HG02678 (cell line): ENCODE data around the gene PAX5.

Experiments used
- ATAC-seq: cut with Tn5 transposase; IDR thresholded peaks from one replicate; pipeline ENCODE4 v1.9.1; 2021; ENCODE audit warnings: mild to moderate bottlenecking, moderate library complexity; ENCODE audit not compliant: unreplicated experiment

PAX5 gene

DNA sequence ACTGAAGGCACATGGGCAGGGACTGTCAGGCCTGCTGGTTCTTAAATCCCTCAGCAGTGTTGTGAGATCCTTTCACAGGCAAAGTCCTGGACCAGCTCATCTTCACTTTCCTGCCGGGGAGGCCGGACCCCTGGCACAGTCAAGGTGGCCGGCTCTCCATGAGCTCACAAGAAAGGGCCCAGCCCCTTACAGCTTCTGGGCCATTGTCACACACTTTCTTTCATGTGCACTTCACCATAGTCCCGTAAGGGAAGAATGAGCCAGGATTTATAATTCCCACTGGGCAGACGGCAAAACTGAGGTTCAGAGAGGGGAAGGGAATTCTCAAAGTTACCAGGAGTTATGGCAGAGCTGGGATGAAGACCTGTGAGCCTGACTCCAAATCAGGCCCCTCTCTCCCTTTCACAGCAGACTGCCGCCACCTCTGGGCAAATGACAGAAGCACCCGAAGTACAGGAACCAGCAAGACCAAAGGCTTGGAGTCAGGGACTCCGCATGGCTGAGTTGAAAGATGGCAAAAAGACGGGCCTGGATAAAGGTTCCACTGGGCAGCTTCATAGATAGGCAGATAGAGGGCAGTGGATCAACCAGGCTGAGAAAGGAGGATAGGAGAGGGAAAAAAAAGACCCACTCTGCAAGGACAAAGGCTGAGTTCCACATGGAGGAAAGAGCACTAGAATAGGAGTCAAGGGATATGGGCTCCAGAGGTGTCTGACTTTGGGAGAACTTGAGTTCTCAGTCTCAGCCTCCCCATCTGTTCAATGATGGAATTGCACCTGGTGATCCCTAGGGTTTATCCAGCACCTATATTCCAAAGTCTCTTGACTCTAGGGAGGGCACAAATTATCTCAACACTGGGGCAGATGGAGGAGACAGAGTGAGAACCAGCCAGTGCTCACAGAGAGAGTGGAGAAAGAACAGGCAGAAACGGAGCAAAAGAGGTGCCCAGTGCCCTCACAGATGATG is 128.7 kb downstream of the PAX5 start:
- no peak for ATAC-seq

DNA sequence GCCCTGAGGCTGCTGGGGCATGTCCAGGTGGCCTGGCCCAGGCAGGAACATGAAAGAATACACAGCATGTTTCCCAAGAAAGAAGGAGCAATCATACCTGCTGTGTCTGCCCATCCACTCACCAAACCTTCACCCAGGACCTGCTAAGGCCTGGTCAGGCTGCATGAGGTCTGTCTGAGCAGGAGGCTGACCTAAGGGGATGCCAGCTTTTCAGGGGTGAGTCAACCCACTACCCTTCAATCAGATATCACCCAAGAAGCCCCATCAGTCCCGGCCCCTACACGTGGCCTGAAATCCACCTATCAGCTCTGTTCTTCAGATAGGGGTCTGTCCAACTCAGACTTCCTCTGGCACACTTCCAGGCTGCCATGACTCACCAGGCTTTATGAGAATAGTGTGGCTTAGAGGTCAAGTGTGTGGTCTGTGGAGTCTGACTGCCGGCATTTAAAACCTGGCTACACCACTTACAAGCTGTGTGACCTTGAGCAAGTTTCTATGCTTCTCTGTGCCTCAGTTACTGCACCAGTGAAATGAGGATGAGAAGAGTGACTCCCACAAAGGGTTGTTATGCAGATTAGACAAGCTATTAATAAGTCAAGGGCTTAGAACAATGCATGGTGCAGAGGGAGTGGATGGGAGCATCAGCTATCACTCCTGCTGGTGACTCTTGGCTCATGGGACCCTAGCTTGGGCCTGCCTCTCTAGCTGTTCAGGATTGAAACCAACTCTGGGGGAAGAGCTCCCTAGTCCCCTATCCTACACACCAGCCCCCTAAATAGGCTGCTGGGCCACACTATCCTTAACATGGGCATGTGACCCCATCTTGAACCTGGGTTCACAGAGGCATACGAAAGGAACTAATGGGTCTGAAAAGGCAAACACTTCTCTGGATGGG is 130.3 kb downstream of the PAX5 start:
- peak; percentile 75 for ATAC-seq

DNA sequence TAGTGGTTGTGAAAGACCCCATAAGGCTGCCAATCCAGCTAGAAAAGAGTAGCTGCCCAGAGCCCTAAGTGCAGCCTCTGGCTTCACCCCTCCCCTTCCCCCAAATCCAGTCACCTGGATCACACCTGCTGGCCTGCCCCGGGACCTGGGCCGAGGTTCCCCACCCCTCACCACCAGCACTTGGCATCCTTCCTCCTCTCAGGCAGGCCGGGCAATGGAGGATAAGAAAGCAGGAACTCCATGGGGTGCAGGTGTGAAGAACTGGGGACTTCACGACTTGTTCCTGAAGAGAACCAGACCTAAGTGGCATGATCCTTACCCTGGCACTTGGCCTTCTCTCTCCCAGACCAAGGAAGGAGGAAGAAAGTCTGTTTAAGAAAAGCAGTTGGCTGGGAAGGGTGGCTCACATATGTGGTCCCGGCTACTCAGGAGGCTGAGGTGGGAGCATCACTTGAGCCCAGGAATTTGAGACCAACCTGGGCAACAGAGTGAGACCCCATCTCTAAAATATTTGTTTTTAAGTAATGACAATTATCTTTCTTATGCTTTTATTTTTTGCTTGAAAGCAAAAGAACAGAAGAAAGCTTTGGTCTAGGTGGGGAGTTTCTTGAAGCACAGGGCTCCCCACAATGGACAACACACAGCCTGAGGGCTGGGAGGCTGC is 131.1 kb downstream of the PAX5 start:
- ATAC-seq = no peak

DNA sequence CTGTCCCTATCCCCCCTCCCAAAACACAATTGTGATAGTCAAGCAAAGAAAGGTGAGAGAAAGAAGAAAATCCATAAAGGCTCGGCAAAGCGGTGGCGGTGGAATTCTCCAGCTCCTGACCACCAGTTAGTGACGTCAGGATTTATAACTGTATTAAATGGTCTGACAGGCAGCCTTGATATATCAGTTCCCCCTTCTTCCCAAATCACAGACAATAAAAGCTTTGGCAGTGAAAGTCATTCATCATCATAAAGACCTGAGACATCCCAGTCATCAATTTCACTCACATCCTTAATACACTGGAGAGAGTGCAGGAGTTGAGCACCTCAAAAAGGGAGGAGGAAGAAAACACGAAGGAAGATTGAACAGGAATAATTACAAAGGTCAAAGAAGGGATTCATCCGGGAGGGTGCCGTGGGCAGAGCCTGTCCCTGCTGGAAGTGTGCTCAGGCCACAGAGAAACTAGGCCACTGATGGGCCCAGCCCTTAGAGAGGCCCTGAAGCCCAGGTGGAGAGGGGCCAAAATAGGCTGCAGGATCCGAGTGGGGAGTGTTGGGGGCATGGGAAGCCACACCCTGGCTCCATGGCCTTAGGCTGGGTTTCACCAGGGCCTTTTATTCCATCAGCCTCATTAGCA is 131.9 kb downstream of the PAX5 start:
- no peak for ATAC-seq

DNA sequence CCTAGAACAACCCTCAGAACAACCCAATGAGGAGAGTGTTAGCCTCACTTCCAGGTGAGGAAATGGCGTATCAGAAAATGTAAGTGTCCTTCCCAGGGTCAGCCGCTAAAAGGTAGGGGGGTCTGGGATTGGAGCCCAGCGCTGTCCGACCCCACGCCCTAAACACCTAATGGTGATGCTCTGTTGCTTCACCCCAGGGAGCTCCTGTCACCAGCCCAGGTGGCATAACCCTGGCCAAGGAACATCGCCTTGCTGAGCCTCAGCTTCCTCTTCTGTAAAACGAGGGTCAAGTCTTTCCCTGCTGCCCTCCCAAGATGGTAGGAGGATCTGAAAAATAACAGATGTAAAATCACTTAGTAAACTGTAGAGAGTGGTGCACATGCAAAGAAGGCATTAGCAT is 132.5 kb downstream of the PAX5 start:
- ATAC-seq = no peak

DNA sequence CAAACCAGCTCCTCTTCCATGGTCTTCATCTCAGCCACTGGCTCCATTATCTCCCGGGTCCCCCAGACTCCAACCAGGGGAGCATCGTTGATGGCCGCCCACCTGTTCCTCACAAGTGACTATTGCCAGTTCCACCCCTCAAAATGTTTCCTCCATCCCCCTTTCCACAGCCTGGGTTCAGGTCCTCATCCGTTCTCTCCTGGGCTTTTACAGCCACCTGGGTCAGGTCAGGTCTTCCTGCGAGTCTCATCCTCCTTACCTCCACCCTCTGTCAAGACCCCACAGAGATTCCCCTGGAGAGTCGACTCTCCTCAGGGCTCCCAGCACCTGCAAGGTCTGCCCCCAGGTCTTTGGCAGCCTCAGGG is 133.2 kb downstream of the PAX5 start:
- no peak for ATAC-seq

DNA sequence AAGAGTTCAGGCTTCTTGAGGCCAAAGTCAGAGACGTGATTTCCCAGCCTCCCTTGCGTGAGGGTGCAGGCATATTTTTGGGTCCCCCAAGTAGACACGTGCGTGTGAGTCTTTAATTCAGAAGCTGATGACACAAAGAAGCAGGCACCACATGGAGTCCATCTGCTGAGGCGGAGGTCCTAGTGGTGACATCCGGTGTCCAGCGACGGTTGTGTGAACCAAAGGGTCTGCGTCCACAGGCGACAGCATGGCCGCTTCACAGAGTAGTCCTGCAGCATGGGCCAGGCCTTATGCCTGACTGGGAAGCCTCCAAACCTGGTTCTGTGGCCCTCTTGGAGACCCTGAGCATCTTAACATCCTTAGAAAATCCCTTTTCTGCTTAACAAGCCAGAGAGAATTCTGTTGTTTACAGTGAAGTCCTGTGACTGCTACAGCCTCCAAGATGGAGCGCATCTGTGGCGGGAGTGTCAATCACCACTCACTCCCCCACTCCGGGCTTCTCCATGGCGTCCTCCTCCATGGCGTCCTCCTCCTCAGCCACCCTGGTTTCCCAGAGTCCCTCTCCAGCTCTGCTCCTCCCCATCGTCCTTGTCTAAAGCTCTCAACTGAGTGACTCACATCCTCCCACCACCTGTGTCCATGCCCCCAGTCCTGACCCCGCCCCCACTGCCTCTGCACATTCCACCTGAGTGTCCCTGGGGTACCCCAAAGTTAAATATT is 133.8 kb downstream of the PAX5 start:
- no peak for ATAC-seq

DNA sequence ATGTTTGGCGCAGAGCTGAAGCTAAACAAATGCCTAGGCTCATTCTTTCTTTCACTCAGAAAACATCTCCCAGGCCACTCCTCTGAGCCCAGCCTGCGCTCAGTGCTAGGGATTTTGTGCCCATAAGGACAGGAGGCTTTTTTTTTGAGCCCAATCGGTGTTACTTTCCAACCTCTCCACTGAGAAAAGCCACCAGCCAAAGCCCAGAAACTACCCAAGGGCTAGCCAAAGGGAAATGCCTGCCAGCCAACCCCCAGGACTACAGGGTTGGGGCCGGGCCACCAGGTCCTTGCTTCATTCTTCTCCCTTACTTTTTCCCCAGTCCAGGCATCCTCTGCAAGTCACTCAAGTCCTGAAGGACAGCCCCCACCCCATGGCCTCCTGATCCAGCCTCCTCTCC is 134.7 kb downstream of the PAX5 start:
- no peak for ATAC-seq

DNA sequence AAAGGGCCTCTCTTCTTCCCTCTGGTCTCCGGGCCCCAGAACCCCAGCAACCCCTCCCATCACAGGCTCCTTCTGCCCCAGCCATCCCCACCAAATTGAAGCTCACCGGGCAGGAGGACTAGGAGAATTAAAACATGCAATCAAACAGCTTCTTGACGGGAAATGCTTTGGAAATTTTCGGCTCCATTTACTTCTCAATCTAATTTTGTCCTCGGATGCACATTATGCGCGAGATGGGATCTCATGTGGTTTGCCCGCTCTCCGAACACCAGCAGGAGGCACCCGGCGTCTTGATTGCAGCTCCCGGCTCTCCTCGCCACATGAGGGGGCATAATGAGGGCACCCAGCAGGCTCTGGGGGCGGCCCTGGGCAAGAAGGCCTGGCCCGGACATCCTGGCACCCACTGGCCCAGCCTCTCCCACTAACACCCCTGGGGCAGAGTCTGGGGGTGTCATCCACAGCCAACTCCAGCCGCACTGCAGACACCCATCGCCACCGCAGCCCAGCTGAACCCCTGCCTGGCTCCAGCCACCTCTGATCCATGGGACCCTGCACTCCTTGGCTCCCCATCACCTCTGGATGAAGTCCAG is 135.5 kb downstream of the PAX5 start:
- no peak for ATAC-seq

DNA sequence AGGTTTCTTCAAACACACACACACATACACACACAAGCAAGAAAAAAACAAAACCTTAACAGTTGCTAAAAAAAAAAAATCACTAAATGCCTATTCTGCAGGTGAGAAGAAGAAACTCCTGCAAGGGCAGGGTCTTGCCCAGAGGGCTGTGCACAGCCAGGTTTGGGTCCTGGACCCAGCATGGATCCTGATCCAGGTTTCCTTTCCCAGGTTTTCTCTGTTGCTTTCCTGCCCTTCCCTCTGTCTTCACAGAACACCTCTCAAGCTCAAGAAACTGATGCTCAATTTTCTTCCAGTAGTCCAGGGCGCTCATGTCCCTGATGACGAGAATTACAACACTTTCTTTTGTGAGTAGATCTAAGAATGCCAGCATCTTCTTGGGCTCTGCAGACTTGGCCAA is 136.6 kb downstream of the PAX5 start:
- no peak for ATAC-seq

DNA sequence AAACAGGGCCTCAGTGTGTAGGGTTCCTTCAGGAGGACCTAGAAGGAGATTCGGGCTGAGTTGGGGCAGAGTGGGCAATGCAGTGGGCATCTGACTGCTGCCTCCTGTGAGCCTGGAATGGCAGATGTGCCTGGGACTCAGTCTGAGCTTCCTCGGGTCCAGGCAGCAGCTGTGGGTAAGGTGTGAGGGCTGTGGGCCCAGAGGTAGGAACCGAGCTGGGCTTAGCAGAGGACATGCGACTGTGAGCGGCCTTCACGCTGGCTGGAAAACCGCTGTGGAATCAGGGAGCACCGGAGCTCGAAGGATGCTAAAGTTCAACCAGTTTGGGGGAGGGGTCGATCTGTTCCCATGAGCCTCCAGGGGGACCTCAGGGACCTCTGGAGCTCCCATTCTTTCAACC is 137.0 kb downstream of the PAX5 start:
- no peak for ATAC-seq

DNA sequence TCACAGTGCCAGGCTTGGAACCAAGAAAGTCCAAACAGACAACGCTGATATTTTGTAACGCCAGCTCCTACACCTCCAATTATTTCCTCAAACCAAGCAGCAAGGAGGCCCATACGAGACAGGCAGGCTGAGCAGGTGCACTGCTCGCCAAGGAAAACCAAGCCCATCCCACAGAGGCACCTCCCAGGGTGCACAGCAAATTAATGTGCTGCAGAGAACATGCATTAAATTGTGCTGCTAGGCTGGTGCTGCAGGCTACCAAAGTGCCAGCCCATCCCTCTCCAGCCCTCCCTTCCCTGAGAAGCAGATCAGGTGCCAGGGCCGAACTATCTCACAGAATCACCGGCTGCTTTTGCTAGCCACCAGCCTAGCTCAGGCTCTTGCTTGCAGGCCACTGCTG is 137.8 kb downstream of the PAX5 start:
- no peak for ATAC-seq

DNA sequence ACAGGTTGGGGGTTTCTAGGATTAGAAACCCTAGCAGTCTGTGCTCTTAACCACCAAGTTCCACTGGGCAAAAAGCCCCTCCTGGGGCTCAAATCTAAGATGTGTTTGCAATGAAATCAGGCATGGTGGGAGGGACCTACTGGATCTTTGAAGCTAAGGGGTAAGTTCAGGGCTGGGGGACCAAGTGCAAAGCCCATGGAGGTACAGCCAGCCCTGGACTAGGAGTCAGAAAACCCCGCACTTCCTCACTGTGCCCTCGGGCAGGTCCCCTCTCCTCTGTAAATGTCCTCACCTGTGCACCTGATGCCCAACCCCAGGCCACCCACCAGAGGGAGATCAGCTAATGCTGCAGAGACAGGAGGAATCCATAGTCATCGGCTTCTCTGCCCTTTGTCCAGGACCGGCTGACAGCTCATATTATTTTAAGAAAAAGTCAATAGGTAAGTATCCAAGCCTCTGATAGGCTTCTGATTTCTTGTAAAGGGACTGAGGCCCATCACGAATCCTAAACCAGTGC is 138.3 kb downstream of the PAX5 start:
- no peak for ATAC-seq

DNA sequence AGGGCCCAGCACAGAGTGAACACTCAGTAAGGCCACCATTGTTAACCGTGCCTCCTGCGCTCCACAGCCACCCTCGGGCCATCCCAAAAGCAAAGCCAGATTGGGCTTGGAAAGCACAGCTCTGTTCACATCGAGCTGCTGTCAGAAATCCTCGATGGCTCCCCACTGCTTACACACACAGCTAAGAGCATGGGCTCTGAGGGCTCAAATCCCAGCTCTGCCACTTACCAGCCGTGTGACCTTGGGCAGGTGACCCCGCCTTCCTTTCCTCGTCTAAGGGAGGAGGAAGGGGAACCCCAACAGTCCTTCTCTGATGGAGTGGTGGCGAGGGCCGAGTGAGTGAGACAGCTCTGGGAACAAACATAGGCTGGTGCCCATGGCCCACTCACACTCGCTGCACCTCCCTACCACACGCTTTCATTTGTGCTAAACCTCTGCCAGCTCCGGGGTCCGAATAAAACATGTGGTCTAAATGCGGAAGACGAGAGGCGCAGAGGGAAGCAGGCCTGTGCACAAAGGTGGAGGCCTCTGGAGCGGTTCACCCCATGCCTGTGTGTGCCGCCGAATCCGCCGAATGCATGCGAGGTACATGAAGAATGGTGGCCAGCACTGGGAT is 139.3 kb downstream of the PAX5 start:
- no peak for ATAC-seq

DNA sequence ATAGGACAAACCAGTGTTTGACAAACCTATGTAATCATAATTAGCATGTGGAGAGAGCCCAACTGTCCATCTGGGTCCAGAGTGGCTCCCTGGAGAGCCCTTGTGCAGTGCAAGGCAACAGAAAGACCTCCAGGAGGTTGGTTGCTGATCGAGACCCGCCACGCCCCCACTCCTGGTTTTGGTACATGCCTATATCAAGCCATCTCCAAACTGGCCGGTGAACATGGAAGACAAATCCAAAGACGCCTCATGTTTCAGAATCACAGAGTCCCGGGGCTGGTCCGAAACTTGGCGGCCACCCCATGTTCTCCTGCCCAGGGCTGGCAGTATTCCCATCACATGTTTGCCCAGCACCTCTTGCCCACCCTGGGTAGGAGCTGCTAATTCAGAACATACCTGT is 140.2 kb downstream of the PAX5 start:
- no peak for ATAC-seq

DNA sequence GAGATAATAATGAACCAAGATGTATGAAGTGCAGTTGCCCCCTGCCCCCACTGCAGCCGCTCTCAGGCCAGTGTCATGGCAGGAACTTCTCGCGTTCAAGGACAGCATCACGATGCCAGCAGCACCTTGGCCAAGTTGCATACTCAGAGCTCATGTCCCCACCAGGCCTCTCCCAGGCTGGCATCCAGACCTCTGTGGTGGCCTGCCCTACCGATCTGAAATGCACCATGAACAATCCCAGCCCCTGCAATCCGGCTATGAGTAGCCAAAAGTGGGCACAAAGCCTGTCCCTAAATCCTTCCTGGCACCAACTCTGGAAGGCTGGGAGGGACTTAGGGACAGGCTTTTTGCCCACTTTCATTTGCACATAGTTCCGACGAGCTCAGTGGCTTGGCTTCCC is 140.9 kb downstream of the PAX5 start:
- no peak for ATAC-seq

DNA sequence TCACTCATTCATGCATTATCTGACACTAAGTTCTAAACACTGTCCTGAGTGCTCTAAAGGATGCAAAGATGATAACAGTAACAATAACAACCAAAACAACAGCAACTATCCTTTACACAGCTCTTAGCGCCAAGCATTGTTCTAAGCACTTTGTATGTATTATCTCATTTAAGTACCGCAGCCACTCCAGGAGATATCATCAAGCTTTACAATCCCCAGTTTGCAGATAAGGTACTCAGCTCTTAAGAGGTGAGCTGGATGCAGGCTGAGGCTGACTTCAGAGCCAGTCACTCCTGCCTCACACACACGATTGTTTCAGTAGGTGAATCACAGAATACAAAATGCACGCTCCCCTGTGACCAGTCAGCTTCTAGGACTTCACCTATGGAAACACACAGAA is 141.8 kb downstream of the PAX5 start:
- no peak for ATAC-seq

DNA sequence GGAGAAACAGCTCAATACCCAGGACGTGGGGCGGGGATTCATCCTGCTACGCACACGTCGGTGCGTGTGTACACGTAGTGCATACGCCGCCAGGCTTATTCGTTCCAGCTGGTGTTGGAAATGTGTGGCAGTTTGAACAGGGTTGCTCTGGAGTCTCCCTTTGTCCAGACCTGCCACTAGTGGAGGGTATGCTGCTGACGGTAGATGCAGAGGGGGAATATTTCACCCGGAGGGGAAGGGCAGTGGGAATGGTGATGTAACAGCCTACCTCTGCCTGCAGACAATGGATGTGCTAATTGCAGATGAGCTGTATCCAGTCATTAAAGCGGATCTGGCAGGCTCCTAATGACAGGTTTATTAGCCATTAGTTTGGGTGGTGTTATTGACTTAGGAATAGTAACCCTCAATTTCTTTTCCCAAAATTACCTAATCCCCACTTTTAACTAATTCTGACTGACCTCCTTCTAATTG is 142.7 kb downstream of the PAX5 start:
- no peak for ATAC-seq

DNA sequence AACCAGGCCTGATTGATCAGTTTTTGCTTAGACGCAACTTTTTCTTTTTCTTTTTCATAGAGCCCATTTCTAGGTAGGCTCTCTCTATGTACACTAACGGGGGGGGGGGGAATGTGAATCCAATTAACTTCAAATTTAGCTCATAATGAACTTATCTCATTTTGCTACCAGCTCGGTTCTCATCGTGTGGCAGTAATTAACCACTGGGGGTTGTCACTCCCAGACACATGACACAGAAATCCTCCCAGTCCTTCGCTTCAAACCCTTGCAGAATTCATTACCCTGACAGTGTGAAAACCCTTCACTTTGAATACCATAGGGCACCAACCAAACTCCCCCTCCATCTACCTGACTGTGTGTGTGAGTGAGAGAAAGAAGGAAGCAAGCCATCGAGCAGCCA is 144.2 kb downstream of the PAX5 start:
- no peak for ATAC-seq
